Fibroblast of gingiva (primary cell): ENCODE results near the gene MYO6.
A peak's percentile ranks its signal among the peaks of the same experiment; 100 is the strongest.

Experiments used
- DNase-seq: peaks from one replicate; pipeline ENCODE4 v3.0.0-alpha.2; 2011; ENCODE audit warnings: low read depth

Gene MYO6

DNA sequence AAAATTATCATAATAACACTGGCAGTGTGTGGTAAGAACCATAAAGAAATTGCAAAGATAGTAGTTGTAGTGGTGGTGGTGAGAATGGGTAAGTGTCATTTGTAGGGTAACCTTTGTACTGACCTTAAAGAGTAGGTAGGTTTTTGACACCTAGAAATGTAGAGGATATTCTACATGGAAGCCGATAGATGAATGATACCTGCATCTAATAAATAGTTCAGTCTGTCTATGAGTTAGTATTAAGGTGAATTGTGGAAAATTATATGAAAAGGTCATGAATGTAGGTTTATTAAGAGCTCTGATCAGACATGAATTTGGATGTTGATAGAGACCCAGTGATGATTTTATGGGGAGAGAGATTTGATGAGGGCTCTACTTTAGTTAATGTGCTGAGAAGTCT, 78.1 kb downstream of the MYO6 start:
- no peak for DNase-seq

DNA sequence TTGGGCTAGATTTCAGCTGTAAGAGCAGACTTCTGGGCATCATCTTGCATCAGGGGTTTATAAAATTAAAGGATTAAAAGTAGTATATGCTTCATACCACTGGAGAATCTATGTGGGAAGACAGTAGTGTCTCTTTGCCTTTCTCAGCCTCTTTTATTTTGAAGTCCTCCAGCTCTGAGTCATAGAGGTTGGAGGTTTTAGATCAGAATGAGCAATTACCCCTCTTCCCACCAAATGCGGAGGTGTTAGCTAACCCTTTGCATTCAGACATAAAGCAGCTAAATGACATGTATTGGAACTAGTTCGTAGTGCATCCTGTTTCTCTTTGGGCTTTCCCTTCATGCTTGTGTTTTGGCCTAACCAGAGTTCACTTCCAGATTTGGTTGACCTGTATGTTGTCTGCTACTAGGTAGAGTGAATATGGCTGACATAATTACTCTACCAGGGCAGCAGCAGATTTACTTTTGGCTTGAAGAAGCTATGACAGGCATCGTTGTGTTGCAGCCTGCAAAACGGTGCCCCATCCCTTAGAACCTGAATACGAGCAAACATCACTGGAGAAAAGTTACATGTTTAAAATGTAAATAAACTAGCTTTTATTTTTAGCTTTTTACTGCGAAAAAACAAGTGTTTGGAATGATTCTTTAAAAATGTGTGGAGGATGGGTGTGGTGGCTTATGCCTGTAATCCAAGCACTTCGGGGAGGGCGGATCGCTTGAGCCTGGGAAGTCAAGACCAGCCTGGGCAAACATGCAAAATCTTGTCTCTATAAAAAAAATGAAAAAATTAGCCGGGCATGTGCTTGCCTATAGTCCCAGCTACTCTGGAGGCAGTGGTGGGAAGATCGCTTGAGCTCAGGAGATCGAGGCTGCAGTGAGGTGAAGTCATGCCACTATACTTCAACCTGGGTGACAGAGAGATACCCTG, 82.2 kb downstream of the MYO6 start:
- peak; percentile 9 for DNase-seq

DNA sequence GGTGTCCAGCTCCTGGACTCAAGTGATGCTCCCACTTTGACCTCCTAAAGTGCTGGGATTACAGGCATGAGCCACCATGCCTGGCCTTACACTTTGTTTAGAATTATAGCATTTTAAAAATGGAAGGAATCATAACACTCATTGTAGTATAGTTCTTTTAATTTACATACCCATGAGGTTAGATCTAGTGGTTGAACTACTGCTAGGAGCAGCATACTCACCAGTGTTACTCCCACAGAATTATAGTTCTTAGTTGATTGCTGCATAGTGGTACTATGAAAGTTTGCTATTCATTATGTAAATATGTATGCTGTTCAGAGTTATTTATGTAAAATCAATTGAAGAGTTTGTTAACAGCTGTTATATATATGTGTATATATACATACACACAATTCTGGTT, 85.4 kb downstream of the MYO6 start:
- DNase-seq: no peak

DNA sequence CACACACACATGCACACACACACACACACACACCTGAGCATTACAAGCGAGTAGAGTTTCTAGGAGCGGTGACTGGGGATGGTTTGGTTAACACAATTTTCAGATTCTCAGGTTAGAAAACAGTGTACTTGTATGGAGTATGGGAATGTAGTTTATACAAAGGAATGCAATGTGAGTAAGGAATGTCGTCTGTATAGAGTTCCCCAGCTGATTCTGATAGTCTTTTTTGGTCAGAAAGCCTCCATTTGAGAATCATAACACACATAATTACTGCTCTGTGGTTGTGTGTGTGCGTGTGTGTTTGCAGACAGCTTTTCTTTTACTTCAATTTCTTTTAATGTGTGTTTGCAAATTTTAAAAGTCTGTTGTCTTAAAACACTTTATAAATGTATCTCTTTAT, 93.2 kb downstream of the MYO6 start:
- no peak for DNase-seq

DNA sequence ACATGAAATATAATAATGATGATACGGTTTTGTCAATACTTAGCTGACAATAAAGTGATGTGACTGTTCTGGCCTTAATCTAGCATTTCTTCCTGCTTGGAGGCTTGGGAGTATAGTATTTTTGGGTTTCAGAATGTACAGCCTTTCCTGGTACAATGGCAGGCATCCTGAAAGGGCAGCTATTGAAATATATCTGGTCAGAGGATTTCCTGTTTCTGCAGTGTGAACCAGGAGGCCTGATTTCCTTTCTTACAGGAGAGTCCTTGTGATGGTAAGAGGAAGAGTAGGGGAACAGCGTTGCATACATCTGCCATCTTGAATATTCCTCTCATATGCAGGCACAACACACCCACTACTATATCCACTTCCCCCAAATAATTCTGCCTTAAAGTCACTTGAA, 93.7 kb downstream of the MYO6 start:
- DNase-seq: no peak

DNA sequence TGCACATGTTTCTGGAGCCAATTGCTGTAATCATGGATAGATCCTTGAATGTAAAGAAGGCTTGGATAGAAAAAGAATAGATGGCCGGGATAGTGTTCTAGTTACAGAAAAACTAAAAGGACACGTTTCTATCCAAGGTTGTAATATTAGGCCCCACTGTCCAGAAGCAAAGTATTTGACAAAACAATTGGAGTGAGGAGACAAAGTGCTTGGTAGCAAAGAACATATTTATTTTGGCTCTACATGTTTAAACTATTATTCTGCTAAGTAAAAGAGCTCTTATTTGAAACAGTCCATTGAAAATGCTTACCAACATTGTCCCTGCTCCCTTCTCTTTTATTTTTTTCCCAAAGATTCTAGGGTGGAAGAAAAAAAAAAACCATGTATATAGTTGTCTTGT, 94.4 kb downstream of the MYO6 start:
- no peak for DNase-seq

DNA sequence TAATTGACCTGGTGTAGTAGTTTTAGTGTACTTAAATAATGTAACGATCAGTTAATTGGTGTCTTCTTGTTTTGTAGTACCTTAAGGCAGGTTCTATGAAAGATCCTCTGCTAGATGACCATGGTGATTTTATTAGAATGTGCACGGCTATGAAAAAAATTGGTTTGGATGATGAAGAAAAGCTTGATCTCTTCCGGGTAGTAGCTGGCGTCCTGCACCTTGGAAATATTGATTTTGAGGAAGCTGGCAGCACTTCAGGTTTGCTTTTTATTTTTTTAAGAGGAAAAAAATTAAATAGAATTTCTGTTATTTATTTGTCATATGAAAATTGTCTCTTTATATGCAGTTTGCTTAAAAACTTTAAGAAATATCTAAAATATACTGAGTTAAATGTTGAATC, 99.2 kb downstream of the MYO6 start:
- no peak for DNase-seq

DNA sequence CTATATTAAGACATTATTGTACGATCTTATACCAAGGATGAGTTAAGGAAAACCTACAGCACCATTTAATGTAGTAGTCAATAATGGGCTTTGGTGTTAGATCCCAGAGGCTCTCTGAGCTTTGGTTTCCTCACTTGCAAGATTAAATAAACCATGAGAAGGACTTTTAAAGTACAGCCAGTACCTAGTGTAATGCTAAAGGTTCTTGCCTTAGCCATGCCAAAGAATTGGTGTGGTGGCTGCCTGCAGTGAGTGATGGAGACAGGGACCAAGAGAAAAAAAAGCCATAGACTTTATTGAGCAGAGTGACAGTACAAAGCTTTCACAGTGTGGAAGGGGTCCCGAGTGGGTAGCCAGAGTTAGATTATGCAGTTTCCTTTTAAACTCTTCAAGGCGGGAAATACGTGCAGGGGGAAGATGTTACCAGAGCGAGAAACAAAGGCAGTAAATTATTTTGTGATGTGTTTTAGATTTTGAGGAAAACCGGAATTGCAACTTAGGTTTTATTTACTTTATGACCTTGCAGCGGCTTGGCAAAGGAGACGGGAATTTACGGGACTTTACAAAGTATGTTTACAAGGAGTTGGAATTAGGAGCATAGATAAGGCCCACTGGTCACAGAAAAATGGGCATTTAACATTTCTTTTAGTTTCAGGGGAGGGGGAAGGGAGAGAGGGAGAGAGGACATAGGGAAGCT, 100.4 kb downstream of the MYO6 start:
- no peak for DNase-seq

DNA sequence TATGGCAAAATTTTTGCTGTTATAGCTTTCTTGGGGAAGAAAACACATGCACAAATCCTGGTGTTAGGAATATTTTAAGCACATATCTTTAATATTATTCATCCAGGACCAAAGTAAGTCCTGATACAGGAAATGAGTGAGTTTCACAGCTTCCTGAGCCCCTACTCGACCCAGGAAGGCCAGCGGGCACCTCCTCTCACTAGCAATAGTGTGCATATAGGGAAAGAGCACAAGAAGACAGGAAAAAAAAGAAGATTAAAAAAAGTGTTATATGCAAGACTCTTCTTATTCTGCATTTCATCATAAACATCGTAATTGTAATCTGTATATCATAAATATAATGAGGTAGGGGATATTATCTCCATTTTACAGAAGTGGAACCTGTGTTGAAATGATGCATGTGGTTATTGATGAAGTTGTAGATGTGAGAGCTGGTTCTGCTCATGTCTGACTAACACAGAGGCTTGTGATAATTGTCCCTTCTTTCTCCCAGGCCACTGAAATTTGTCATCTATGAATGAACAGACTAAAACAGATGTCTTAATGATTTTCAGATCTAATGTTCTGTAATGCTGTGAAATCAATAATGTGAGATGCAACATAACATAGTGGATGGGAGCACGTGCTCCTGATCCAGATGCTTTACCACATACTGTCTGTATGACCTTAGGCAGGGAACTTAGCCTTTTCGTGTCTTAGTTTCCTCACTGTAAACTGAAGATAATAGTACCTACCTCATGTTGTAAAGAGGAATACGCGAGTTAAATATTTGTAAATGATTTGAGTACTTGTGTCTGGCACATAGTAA, 101.2 kb downstream of the MYO6 start:
- no peak for DNase-seq

DNA sequence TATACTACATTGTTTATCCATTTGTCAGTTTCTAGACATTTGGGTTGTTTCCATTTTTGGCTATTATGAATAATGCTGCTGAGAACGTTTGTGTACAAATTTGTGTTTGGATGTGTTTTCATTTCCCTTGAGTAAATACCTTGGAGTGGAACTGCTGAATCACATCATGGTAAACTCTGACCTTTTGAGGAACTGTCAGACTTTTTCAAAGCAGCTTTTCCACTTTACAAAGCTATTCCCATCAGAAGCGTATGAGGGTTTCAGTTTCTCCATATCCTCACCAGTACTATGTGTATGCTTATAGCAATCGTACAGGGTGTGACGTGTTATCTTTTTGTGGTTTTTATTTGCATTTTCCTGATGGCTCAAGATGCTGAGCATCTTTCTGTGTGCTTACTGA, 103.7 kb downstream of the MYO6 start:
- peak; percentile 10 for DNase-seq

DNA sequence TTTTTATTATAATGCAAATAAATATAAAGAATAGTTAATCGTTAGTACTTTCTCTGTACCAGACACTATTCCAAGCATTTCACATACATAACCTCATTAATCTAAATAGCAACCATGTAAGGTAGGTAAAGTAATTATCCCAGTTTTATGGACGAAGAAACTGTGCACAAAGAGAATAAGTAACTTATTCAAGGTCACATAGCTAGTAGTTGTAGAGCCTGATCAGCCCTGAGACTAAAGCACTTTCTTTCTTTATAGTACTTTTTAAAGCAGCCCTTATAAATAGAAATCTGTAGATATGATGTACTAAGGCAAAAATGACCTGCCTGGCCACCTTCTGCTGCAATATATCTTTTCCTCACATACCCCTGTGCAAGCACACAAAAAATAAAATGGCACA, 104.8 kb downstream of the MYO6 start:
- DNase-seq: no peak

DNA sequence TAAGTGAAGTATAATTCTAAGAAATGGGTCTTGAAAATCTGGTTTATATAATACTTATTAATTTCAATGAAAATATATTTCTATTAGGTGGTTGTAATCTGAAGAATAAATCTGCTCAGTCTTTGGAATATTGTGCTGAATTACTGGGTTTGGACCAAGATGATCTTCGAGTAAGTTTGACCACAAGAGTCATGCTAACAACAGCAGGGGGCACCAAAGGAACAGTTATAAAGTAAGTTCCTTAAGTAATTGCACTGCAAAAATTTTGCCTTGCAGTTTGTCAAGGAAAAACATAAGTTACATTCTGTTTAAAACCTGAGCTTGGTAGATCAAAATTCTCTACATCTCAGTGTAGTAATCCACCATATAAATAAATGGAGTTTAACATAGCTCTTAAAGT, 106.0 kb downstream of the MYO6 start:
- DNase-seq: peak; percentile 49

DNA sequence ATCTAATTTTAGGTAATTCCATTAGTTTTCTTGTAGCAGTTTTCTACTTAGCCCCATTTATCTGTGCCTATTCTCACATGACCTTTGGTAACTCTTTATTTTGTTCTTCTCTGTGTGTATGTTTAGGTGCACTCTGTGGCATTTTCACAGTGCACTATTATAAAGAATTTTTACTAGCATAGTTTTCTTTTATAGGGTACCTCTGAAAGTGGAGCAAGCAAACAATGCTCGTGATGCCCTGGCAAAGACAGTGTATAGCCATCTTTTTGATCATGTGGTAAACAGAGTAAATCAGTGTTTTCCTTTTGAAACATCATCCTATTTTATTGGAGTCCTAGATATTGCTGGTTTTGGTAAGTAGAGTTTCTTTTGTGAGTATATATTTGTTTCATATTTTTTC, 107.9 kb downstream of the MYO6 start:
- DNase-seq: no peak

DNA sequence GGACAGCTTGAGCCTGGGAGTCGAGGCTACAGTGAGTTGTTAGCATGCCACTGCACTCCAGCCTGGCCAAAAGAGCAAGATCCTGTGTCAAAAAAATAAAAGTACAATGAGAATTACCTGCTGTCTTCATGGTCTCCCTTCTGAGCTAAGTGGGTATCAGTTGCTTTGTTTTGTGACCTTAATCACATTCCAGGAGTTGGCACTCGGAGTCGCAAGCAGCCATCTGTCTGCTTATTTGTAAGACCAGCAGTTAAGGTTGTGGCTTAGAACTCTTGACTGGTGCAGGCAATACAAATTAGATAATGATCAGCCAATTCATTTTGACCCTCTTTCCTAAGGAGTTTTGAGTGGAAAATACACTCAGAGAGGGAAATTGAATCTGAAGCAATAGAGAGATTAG, 114.0 kb downstream of the MYO6 start:
- DNase-seq: no peak

DNA sequence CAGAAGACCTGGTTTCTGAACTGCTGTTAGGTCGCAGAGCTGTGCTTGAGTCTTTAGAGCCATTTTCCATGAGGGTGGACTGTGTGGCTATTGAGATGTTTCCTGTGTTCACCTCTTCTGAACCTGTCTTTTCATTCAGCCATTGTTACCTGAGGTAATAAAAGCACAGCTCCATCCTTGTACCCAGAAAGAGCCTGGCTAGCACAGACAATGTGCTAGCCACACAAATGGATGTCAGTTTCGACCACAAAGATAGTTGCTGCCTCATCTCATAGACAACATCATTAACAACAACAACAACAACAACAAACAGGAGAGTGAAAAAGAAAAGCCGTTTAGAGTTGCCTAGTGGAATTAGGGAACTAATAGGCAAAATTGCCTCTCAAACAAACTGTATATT, 114.7 kb downstream of the MYO6 start:
- DNase-seq: no peak

DNA sequence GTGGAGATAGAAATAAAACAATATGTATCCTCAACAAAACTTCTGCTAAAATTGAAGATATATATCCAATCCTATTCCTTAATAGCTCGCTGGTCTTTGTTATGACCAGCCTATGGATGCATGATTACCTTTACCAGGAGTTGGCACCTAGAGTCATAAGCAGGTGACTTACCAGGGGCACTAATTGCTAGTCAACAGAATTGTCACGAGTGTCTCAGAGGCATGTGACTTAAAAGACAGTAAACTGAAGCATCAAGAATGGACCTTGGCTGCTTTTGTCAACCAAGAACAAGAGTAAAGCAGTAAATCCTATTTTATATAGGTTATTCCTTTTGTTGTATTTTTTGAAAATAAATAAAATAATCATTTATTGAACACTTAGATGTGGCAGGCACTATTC, 115.4 kb downstream of the MYO6 start:
- DNase-seq: no peak

DNA sequence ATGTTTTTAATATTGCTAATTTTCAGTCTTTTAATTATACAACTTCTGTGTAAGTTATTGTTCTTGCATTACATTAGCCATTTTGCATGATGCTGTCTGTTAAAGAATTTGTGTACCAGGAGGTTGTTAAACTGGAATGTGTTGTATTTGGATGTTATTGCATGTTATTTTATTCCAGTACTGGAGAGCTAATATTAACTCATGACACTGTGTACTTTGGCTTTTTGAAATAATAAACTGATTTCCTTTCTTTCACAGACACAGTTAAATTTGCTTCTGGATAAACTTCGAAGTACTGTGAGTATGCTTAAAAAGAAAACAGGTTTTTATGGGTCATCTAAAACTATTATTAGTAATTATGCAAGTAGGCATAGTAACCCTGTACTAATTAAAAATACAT, 121.3 kb downstream of the MYO6 start:
- no peak for DNase-seq

DNA sequence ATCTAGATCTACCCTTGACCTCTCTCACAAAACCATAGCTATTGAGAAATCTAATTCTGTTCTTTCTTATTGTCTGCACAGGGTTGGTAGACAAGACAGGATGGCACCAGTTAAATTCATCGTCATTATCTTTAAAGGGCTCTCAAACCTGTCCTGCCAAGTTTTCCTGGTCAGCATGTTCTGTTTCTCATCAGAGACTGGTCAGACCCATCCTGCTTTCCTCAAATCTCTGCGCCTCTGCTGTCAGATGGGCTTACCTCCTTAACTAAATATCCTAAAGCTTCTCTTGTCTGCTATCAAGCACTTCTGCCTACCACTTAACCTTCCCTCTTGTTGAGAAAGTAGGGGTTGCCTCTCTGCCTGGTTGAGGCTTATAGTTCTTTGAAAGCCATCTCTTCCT, 125.2 kb downstream of the MYO6 start:
- no peak for DNase-seq

DNA sequence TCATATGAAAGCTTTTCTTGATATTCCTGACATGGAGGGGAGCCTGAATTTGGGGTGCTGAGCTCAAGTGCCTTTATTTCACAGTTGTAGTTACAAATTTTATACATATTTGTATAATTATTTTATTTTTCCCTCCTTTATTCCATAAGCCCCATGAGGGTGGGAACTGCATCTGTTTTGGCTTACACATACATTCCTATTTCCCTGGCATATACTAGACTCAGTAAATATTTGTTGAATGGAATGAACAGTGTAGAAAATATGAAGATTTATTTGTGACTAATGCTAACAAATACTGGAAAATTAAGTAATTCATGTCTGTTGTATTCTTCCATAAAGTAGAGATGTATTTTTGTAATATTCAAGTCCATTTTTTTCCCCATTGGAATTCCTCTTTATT, 127.1 kb downstream of the MYO6 start:
- no peak for DNase-seq

DNA sequence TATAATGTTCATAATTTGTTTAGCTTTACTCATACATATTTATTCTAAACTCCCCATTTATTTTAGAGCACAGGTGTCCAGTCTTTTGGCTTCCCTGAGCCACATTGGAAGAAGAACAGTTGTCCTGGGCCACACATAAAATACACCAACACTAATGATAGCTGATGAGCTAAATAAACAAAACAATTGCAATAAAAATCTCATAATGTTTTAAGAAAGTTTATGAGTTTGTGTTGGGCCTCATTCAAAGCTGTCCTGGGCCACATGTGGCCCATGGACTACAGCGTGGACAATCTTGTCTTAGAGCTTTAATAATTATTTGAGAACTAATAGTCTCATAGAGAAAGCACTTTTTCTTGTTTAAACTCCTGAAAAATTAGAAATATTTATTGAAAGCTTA, 131.3 kb downstream of the MYO6 start:
- no peak for DNase-seq

DNA sequence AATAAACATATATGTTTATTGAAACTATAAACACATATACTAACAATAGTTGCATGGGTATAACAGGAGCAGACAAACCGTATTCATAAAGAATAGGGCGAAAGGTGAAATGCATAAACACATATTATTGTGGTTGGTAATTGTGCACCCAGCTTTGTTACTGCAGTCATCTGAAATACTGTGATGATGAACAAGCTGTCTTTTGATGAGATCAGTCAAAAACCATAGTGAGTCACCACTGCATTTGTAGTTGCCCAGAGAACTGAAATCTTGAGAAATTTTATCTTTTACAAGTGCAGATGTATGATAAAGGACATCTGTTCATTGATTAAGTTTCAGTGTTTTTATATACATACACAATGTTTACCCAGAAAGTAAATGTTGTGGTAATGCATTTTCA, 133.7 kb downstream of the MYO6 start:
- peak; percentile 26 for DNase-seq

DNA sequence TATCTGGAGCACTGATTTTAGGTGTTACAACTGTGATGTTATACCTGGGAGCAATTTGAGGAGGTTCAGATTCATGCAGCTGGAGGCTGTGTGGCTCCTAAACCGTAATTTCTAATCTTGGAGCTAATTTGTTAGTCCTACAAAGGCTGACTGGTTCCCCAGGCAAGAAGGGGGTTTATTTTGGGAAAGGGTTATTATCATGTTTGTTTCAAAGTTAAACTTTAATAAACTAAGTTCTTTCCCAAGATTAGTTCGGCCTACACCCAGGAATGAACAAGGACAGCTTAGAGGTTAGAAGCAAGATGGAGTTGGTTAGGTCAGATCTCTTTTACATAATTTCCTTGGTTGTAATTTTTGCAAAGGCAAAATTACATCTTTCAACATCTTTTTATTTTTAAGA, 135.8 kb downstream of the MYO6 start:
- DNase-seq: no peak

DNA sequence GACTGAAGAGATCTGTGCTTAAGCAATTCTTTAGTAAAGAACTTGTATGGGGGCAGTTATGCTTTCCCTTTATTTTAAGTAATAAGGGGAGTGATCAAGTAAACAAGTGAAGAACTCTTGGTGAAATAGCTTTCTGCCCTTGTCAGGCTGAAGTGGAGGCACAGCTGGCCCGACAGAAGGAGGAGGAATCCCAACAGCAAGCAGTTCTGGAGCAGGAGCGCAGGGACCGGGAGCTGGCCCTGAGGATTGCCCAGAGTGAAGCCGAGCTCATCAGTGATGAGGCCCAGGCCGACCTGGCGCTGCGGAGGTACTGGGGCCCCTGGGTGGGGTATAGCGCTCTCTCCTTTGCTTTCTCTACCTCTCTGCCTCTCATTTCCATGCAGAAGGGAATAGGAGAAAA, 143.3 kb downstream of the MYO6 start:
- no peak for DNase-seq
